Stomach (tissue), 4 donors: ENCODE data around the gene SLC4A7.

Experiments
- CTCF ChIP-seq, 7 experiments: fragments of 450-650 bp in 4 of 7; fragments of 200-600 bp in 3 of 7; sonication (generic) in 3 of 7; IDR thresholded peaks; one replicate each; pipeline ENCODE4 v1.5.1; 2016 to 2019; ENCODE audit warnings: antibody characterized with exemption in 7 of 7, control low read depth in 2 of 7, mild to moderate bottlenecking in 1 of 7
- EP300 ChIP-seq: sonication (generic); formaldehyde crosslinking; IDR thresholded peaks from one replicate; pipeline ENCODE4 v1.6.1; 2017; ENCODE audit warnings: antibody characterized with exemption
- POLR2A ChIP-seq, 4 donors: fragments of 450-650 bp; IDR thresholded peaks; one replicate each; pipeline ENCODE4 v1.6.1; 2016; ENCODE audit warnings: antibody characterized with exemption in 4 of 4, control low read depth in 2 of 4, mild to moderate bottlenecking in 1 of 4, moderate library complexity in 1 of 4

- TF ChIP-seq CTCF (IDR thresholded peaks at IDR 0.05), result no peak
- TF ChIP-seq POLR2A (IDR thresholded peaks at IDR 0.05), result no peak
- TF ChIP-seq EP300, result no peak
Observed at GRCh38 chr3:27503526-27503925, 19.3 kb upstream of the SLC4A7 start.
